IPS-NIHi7 (cell line): ENCODE results near the gene NVL.

Experiments used
- DNase-seq: peaks from one replicate; pipeline ENCODE4 v3.0.0; 2012; ENCODE audit warnings: mixed read lengths; ENCODE audit errors: extremely low spot score

Gene NVL

GRCh38 chr1:224287714-224288113 is 42.3 kb downstream of the NVL start:
- DNase-seq = peak; percentile 22

DNA sequence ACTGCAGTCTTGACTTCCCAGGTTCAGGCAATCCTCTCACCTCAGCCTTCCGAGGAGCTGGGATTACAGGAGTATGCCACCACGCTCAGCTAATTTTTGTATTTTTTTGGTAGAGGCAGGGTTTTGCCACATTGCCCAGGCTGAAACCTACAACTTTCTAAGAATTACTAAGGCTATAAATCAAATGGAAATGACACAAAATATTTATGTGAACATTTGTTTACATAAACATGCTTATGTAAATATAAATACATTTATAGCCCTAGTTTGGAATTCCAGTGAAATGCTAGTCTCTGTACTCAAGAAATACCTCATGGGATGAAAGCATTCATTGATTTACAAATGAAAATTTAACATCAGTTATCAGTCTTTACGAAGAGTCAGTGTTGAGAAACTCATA is 47.8 kb downstream of the NVL start:
- DNase-seq = no peak

DNA sequence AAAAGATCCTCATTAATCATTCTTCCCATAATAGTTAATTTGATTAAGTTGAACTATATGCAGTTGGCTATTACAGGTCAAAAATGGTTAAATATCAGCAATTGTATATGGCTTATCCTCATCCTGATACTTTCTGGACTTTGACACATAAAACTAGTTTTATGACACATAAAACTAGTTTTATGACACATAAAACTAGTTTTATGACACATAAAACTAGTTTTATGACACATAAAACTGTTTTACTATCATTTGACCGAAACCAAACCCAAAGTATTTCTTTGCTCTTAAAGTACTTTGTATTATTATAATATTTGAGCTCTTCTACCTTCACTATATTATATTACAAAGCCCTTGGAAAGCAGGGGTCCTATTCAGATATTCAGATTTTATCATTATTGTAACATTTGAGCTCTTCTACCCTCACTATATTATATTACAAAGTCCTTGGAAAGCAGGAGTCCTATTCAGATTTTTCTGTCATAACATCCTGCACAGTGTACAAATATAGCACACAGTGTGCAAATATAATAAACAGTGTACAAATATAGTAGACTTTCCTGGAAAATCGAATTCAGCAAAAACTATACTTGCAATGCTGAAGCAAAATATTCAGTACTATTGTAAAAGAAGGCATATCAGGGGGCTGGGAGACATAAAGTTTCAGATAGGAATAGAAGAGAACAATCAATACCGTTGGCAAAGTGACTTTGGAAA is 53.0 kb downstream of the NVL start:
- no peak for DNase-seq

DNA sequence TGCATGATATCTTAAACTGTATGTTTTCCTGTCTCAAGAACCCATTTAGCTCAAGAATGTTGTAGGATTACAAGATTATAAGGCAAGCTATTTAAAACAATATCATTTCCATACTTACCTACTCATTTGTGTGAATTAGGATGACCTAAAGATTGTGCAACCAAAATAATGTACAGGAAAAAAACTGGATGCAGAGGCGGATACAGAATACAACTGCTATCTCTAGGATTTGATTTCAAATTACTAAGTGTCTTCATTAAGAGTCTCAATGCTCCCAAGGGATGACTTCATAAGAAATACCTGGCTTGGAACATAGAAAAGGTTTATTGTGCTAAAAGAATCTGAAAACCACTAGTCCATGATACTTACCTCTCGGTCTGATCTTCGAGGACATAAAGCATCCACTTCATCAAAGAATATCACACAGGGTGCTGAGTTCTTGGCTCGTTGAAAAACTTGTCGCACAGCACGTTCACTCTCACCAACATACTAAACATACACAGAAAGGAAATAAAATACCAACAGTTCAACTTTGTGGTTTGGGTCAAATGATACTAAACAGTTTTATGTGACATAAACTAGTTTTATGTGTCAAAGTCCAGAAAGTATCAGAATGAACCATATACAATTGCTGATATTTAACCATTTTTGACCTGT is 54.9 kb downstream of the NVL start:
- no peak for DNase-seq

GRCh38 chr1:224273641-224274040 is 56.3 kb downstream of the NVL start:
- DNase-seq = no peak

GRCh38 chr1:224271106-224271505 is 58.9 kb downstream of the NVL start:
- DNase-seq = no peak

DNA sequence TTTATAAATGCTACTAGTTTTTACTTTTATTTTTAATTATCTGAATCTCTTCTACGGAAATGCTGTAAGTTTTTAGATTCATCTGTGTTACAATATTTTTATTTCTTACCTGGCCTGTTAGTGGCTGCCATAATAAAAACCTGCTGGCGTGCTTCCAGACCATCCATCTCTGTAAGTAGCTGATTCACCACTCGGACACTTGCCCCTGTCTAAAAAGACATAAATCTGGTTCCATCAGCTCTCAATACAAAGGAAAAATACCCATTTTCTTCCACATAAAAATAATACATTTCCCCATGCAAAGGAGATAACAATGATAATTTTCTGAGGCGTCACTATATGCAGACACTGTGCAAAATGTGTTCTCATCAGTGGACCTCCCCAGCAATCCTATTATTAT is 62.0 kb downstream of the NVL start:
- DNase-seq = no peak

- no peak for DNase-seq
These were observed 62.8 kb downstream of the NVL start for GRCh38 chr1:224266915-224267856.

DNA sequence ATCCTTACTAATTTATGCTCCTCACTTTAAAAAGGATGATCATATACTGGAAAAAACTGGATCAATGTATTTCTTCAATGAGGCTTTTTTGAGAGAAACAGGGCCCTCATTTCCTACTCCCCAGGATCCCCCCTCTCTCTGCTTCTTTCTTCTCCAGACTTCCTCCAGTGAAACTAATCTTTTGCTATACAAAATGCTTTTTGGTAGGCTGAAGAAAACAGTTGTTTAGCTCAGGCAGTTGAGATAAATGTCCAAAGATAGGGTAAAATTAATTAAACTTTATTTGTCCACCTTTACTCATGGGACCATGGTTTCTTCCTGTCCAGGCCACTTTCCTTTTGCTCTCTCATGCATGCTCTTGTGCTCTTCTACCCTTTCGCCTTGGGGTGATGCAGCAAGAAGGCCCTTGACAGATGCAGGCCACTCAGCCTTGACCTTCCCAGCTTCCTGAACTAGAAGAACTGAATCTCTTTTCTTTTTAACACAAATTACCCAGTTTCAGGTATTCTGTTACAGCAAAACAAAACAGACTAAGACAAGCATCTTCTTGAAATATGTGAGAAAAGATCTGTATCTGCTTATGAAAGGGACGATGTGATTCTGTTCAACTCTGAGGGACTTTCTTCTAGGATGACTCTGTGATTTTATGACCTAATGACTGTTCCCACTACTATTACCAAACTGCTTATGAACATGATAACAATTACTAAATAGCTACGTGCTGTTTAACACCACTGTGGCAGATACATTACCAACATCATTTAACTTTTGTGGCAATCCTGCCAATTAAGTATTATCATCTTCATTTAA is 63.7 kb downstream of the NVL start:
- DNase-seq = no peak

GRCh38 chr1:224264321-224264720 is 65.7 kb downstream of the NVL start:
- DNase-seq = no peak

DNA sequence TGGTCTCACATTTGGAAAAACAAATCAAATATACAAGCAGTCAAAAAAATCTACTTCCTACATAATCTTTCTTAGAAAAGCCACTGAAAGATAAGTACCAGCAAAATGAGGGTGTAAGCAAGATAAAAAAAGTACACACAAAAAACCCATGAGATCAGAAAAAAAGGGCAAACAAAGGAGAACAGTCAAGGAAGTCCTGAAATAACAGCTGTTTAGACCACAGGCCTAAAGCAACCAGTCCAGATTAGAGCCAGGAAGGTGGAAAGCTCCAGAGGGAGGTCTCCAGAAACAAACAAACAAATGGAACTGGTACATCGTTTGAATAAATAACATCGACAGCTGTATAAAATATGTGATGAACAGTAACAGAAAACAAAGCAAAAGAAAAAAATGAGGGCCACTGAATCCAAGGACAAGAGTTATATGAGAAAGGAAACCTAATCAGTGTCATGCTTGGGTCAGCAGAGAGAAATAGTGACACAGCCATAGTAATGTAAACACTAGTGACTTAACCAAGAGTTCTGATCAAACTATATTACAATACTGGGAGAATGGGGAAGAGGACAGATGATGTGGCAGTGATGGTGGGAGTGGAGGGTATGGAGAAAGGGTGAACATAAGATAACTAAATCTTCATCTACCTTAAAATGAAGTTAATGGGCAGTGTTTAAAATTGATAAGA is 67.5 kb downstream of the NVL start:
- DNase-seq = no peak

DNA sequence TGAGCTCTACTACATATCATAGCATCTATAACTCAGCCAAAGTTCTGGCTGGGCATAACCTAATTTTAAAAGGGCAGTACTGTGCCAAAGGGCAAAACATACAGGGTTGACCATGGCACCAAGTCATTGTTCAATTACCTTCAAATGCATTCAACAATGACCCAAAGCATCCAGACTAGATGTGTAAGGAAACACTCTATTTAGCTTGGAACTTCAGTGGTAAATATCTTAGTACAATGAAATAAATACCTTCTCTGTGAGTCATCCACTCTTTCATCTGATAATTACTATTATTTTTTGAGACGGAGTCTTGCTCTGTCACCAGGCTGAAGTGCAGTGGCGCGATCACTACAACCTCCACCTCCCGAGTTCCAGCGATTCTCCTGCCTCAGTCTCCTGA is 70.0 kb downstream of the NVL start:
- DNase-seq = no peak

GRCh38 chr1:224258351-224258750 is 71.6 kb downstream of the NVL start:
- no peak for DNase-seq

DNA sequence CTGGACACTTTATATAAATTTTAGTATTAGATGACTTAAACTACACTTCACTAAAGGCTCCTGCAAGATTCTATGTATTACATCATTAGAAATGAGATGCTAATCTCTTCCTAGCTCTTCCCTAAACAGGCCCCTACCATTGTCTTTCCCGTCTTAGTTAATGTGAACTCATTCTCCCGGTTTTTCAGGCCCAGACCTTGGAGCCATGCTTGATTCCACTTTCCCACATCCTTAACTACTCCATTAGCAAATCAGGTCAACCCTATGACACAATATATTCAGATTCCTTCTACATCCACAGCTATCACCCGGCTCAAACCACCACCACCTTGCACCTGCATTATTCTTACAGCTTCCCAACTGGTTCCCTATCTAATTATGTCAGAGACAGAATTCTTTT is 73.3 kb downstream of the NVL start:
- DNase-seq = peak; percentile 26

GRCh38 chr1:224253721-224254120 is 76.3 kb downstream of the NVL start:
- no peak for DNase-seq

DNA sequence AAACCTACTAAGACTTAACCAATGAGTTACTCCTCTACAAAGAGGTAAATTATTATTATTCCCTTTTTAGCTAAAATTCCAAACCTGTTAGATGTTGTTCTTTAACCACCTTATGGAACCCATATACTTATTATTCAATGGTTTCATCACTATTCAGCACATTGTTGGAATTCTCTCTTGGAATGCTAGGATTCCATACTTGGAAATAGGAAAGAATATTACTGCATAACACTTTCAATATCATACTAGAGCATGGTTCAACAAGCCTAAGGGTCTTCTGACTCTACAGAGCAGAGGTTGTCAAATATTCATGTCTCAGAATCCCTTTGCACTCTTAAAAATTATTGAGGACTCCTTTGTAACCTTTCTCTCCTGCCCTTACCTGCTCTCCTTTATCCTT is 77.5 kb downstream of the NVL start:
- no peak for DNase-seq

- no peak for DNase-seq
These were observed 78.2 kb downstream of the NVL start for GRCh38 chr1:224251741-224252146.

GRCh38 chr1:224245188-224245587 is 84.8 kb downstream of the NVL start:
- no peak for DNase-seq

- DNase-seq = no peak
These were observed 91.2 kb downstream of the NVL start for GRCh38 chr1:224238756-224239155.

- DNase-seq = no peak
These were observed 91.8 kb downstream of the NVL start for GRCh38 chr1:224238212-224238611.
